Neural progenitor cell (in vitro differentiated cells): ENCODE measurements around the gene WFIKKN1. TPM values are rescaled to one million over a fixed set of nuclear protein-coding genes. Genes with fewer than 3 reads are reported as not detected.

Experiments
- DNase-seq: peaks from one replicate; pipeline ENCODE4 v3.0.0-alpha.2; 2016; ENCODE audit warnings: low spot score
- H2AFZ ChIP-seq: fragments of 200-600 bp; sonication (generic); replicated peaks from 2 replicates; pipeline ENCODE4 v1.6.1; 2016; ENCODE audit warnings: antibody characterized with exemption
- H3F3A ChIP-seq: fragments of 200-600 bp; sonication (generic); 2 replicates; pipeline ENCODE4 v1.6.1; 2016; ENCODE audit warnings: antibody characterized with exemption, low read depth
- H3K27ac ChIP-seq: fragments of 200-600 bp; sonication (generic); 2 replicates; pipeline ENCODE4 v1.5.1; 2016; ENCODE audit warnings: mild to moderate bottlenecking
- H3K27me3 ChIP-seq: fragments of 200-600 bp; sonication (generic); 2 replicates; pipeline ENCODE4 v1.6.1; 2016; ENCODE audit warnings: mild to moderate bottlenecking, moderate library complexity
- H3K36me3 ChIP-seq: fragments of 200-600 bp; sonication (generic); 2 replicates; pipeline ENCODE4 v1.5.1; 2016
- H3K4me1 ChIP-seq: fragments of 200-600 bp; sonication (generic); 2 replicates; pipeline ENCODE4 v1.6.1; 2016; ENCODE audit warnings: mixed run types
- H3K4me2 ChIP-seq: fragments of 200-600 bp; sonication (generic); 2 replicates; pipeline ENCODE4 v1.6.1; 2016
- H3K4me3 ChIP-seq: fragments of 200-600 bp; sonication (generic); 2 replicates; pipeline ENCODE4 v1.5.1; 2016
- H3K79me2 ChIP-seq: fragments of 200-600 bp; sonication (generic); 2 replicates; pipeline ENCODE4 v1.6.1; 2016; ENCODE audit warnings: low read depth
- H3K9ac ChIP-seq: fragments of 200-600 bp; sonication (generic); 2 replicates; pipeline ENCODE4 v1.6.1; 2016
- H3K9me3 ChIP-seq: fragments of 200-600 bp; sonication (generic); 2 replicates; pipeline ENCODE4 v1.5.1; 2016; ENCODE audit warnings: low read depth
- H4K20me1 ChIP-seq: fragments of 200-600 bp; sonication (generic); 2 replicates; pipeline ENCODE4 v1.6.1; 2016; ENCODE audit warnings: low read depth
- H3K27ac Mint-ChIP-seq: 3 replicates; pipeline ENCODE4 v1.8.0; 2021; ENCODE audit warnings: mixed read lengths
- H3K27me3 Mint-ChIP-seq: 2 replicates; pipeline ENCODE4 v1.8.0; 2022; ENCODE audit warnings: low read depth, mild to moderate bottlenecking, inconsistent platforms, moderate library complexity, mixed read lengths; ENCODE audit not compliant: insufficient read depth
- H3K36me3 Mint-ChIP-seq: 3 replicates; pipeline ENCODE4 v1.8.0; 2021; ENCODE audit warnings: mixed read lengths
- H3K4me1 Mint-ChIP-seq: 3 replicates; pipeline ENCODE4 v1.8.0; 2021; ENCODE audit warnings: mixed read lengths
- H3K4me3 Mint-ChIP-seq: 3 replicates; pipeline ENCODE4 v1.8.0; 2021; ENCODE audit warnings: mild to moderate bottlenecking, moderate library complexity, mixed read lengths
- H3K9me3 Mint-ChIP-seq: 3 replicates; pipeline ENCODE4 v1.8.0; 2020; ENCODE audit warnings: mixed read lengths
- CTCF ChIP-seq: fragments of 200-600 bp; sonication (generic); IDR thresholded peaks from 2 replicates; pipeline ENCODE4 v1.5.1; 2017; ENCODE audit warnings: antibody characterized with exemption, mild to moderate bottlenecking
- EZH2 ChIP-seq: fragments of 200-600 bp; sonication (generic); IDR thresholded peaks from 2 replicates; pipeline ENCODE4 v1.6.1; 2017; ENCODE audit warnings: antibody characterized with exemption, mild to moderate bottlenecking, moderate library complexity
- EZH2phosphoT487 ChIP-seq: fragments of 200-600 bp; sonication (generic); IDR thresholded peaks from 2 replicates; pipeline ENCODE4 v1.6.1; 2017; ENCODE audit warnings: antibody characterized with exemption
- total RNA-seq: library from RNA; depleted of rRNA; stranded (reverse); fragments of >200 nt; gene quantifications from 2 replicates; pipeline ENCODE4 v1.2.3, GENCODE V29; 2015; ENCODE audit warnings: low replicate concordance

WFIKKN1 gene
- total RNA-seq, 1 donor from 2014 or later = 5.9 TPM

- Mint-ChIP-seq H3K36me3 (no peaks in the 10 kb centered on the region), H3K4me3 (peak overlapping the region; percentile 60), H3K4me1 (peaks cover 3% of the 10 kb centered on the region), H3K27me3 (peaks cover 5% of the 10 kb centered on the region), H3K27ac (no peak overlapping the region), H3K9me3 (no peaks in the 10 kb centered on the region)
- Histone ChIP-seq H2AFZ (no peak overlapping the region), H3K4me3 (no peak overlapping the region), H3K27me3 (peaks cover 9% of the 10 kb centered on the region), H3K79me2 (peaks cover 15% of the 10 kb centered on the region), H3K9ac (no peak overlapping the region), H4K20me1 (peaks cover 39% of the 10 kb centered on the region), H3K27ac (no peak overlapping the region), H3K36me3 (no peaks in the 10 kb centered on the region), H3K4me2 (no peak overlapping the region), H3K9me3 (no peaks in the 10 kb centered on the region), H3F3A (peaks cover 23% of the 10 kb centered on the region), H3K4me1 (peaks cover 15% of the 10 kb centered on the region)
- DNase-seq = no peak
- TF ChIP-seq CTCF = no peak
- no peak for TF ChIP-seq EZH2
- no peak for TF ChIP-seq EZH2phosphoT487
These were observed 39.9 kb downstream of the WFIKKN1 start for GRCh38 chr16:670485-671352.

DNA sequence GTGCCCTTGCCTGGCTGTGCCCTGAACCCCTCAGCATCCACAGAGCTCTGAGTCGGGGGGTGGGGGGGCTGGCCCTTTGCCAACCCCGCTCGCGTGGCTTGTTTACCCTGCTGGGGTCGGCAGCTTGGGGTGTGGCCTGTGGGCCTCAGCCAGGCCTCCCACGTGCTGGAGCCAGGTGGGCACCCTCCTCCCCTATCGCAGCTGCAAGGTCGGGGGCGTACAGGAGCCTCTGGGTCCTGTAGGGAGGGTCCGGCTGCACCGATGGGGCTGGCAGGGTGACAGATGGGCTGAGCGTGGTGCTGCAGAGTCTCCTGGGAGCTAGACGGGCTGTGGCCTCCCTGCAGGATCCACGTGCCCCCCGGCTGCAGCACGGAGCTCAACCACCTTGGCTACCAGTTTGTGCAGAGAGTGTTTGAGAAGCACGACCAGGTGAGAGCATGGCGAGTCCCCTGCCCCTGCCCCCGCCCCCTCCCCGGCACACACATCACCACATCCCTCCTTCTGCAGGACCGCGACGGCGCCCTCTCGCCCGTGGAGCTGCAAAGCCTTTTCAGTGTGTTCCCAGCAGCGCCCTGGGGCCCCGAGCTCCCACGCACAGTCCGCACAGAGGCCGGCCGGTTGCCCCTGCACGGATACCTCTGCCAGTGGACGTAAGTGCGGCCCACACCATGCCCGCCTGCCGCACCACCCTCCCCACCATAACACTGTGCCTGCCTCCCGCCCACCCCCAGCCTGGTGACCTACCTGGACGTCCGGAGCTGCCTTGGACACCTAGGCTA, 40.8 kb downstream of the WFIKKN1 start:
- H3K4me1 ChIP-seq = peaks cover 15% of the 10 kb centered on the region
- Mint-ChIP-seq H3K27me3 (peaks cover 5% of the 10 kb centered on the region), H3K4me3 (no peak overlapping the region), H3K9me3 (no peaks in the 10 kb centered on the region), H3K36me3 (no peaks in the 10 kb centered on the region), H3K4me1 (peaks cover 3% of the 10 kb centered on the region), H3K27ac (no peak overlapping the region)
- peaks cover 17% of the 10 kb centered on the region for H3K27me3 ChIP-seq
- no peaks in the 10 kb centered on the region for H3K36me3 ChIP-seq
- H3K9me3 ChIP-seq = no peaks in the 10 kb centered on the region
- no peak overlapping the region for H2AFZ ChIP-seq
- no peak overlapping the region for H3K9ac ChIP-seq
- H3K27ac ChIP-seq = no peak overlapping the region
- peaks cover 39% of the 10 kb centered on the region for H4K20me1 ChIP-seq
- peaks cover 15% of the 10 kb centered on the region for H3K79me2 ChIP-seq
- H3F3A ChIP-seq = peaks cover 27% of the 10 kb centered on the region
- no peak overlapping the region for H3K4me2 ChIP-seq
- TF ChIP-seq CTCF = no peak
- TF ChIP-seq EZH2phosphoT487 = no peak
- TF ChIP-seq EZH2 = no peak
- no peak for DNase-seq
- no peak overlapping the region for H3K4me3 ChIP-seq

- H3K9me3 Mint-ChIP-seq = no peaks in the 10 kb centered on the region
- Histone ChIP-seq H3K27ac (no peak overlapping the region), H3F3A (peaks cover 25% of the 10 kb centered on the region), H3K4me2 (no peak overlapping the region), H3K9me3 (no peaks in the 10 kb centered on the region), H3K27me3 (peaks cover 17% of the 10 kb centered on the region), H3K36me3 (no peaks in the 10 kb centered on the region), H4K20me1 (peaks cover 39% of the 10 kb centered on the region), H3K4me3 (no peak overlapping the region), H3K4me1 (peaks cover 15% of the 10 kb centered on the region), H3K79me2 (peaks cover 15% of the 10 kb centered on the region), H2AFZ (no peak overlapping the region), H3K9ac (no peak overlapping the region)
- no peaks in the 10 kb centered on the region for H3K36me3 Mint-ChIP-seq
- H3K4me3 Mint-ChIP-seq = no peak overlapping the region
- no peak for TF ChIP-seq EZH2phosphoT487
- TF ChIP-seq EZH2 = no peak
- TF ChIP-seq CTCF = no peak
- DNase-seq = no peak
- peaks cover 3% of the 10 kb centered on the region for H3K4me1 Mint-ChIP-seq
- H3K27ac Mint-ChIP-seq = no peak overlapping the region
- peaks cover 5% of the 10 kb centered on the region for H3K27me3 Mint-ChIP-seq
These were observed 41.6 kb downstream of the WFIKKN1 start for GRCh38 chr16:672371-672770.
